GM06990 (cell line): ENCODE data around the gene C9orf152.

ENCODE experiments used
- DNase-seq: peaks from one replicate; pipeline ENCODE4 v3.0.0-alpha.2; 2011; ENCODE audit not compliant: insufficient read length; ENCODE audit errors: extremely low read depth
- H3K27me3 ChIP-seq: replicated peaks from 2 replicates; pipeline ENCODE4 v1.6.0; 2011; ENCODE audit warnings: low read length; ENCODE audit not compliant: control insufficient read depth, insufficient read depth
- H3K36me3 ChIP-seq: 2 replicates; pipeline ENCODE4 v1.5.1; 2011; ENCODE audit warnings: low read length; ENCODE audit not compliant: control insufficient read depth, insufficient read depth
- H3K4me3 ChIP-seq: replicated peaks from 2 replicates; pipeline ENCODE4 v1.5.1; 2011; ENCODE audit warnings: low read depth, mild to moderate bottlenecking, control low read depth, low read length
- TF ChIP-seq, protein P1 (sequence below): IDR thresholded peaks from 2 replicates; pipeline ENCODE4 v1.5.1; 2011; ENCODE audit warnings: low read length, control low read depth, mild to moderate bottlenecking, inconsistent platforms; ENCODE audit not compliant: insufficient read depth, poor library complexity, severe bottlenecking

C9orf152 gene

GRCh38 chr9:110183208-110184145 is 24.5 kb downstream of the C9orf152 start:
- no peaks in the 10 kb centered on the region for H3K36me3 ChIP-seq
- no peak overlapping the region for H3K4me3 ChIP-seq
- TF ChIP-seq, protein P1, sequence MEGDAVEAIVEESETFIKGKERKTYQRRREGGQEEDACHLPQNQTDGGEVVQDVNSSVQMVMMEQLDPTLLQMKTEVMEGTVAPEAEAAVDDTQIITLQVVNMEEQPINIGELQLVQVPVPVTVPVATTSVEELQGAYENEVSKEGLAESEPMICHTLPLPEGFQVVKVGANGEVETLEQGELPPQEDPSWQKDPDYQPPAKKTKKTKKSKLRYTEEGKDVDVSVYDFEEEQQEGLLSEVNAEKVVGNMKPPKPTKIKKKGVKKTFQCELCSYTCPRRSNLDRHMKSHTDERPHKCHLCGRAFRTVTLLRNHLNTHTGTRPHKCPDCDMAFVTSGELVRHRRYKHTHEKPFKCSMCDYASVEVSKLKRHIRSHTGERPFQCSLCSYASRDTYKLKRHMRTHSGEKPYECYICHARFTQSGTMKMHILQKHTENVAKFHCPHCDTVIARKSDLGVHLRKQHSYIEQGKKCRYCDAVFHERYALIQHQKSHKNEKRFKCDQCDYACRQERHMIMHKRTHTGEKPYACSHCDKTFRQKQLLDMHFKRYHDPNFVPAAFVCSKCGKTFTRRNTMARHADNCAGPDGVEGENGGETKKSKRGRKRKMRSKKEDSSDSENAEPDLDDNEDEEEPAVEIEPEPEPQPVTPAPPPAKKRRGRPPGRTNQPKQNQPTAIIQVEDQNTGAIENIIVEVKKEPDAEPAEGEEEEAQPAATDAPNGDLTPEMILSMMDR, result peak; percentile 72

DNA sequence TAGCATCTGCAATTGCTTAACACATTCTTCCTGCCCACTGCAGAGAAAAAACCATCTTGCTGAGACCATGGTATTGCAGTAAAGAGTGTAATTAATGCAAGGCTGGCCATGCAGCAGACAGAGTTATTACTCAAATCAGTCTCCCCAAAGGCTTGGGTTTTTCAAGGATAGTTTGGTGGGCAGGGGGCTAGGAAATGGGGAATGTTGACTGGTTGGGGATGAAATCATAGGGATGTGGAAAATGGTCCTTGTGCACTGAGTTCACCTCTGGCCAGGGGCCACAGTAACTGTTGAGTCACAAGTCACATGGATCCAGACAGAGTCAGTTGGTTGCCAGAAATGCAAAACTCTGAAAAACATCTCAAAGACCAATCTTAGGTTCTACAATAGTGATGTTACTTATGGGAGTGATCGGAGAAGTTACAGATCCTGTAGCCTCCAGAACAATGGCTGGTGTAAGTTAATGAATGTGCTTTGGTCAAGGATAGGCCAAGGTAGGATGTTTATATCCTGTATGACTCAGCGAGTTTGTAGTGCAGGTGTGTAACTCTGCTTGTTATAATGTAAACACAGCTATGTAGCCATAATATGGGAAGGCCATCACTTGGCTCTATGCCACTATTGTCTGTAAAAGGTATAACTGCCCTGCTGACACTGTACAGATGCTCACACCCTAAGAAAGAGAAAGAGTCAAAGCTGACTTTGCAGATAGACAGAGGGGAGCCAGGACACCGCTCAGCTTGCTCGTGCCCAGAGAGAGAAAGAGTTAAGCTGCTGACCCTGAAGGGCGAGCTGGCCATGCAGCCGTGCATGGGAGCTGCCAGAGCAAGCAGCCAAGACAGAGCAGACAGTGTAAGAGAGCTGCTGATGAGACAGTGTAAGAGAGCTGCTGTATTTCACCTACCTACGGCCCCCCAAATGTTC is 27.2 kb downstream of the C9orf152 start:
- H3K4me3 ChIP-seq, result no peak overlapping the region
- H3K27me3 ChIP-seq, result no peaks in the 10 kb centered on the region
- H3K36me3 ChIP-seq, result no peaks in the 10 kb centered on the region
- no peak for DNase-seq
- TF ChIP-seq, protein P1, result no peak

More at GRCh38 chr9:110183208-110184145, 24.5 kb downstream of the C9orf152 start:
- no peaks in the 10 kb centered on the region for H3K27me3 ChIP-seq
- peak; percentile 23 for DNase-seq

GRCh38 chr9:110179734-110180133 is 28.2 kb downstream of the C9orf152 start:
- no peaks in the 10 kb centered on the region for H3K36me3 ChIP-seq
- no peak for DNase-seq
- no peaks in the 10 kb centered on the region for H3K27me3 ChIP-seq
- no peak overlapping the region for H3K4me3 ChIP-seq
- TF ChIP-seq, protein P1, result no peak

DNA sequence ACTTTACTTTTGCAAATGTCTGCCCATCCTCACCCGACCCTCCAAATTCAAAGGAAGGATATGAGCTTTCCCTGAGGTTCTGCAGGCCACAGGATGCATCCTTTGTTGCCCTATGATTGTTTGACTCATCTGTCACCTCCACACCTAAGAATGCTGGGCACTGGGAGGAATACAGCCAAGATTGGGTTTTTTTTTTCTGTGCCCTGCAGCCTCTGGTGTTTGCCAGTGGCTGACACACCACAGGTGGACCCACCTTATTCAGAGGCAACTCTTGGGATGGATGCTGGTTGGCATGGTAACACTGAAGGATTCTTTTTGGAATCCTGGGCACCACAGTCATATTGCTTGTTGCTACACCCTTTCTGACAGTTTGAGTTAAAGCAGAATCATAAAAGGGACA is 29.7 kb downstream of the C9orf152 start:
- Histone ChIP-seq H3K4me3 (no peak overlapping the region), H3K36me3 (no peaks in the 10 kb centered on the region), H3K27me3 (no peaks in the 10 kb centered on the region)
- DNase-seq, result no peak
- TF ChIP-seq, protein P1, result no peak

GRCh38 chr9:110175275-110175968 is 32.5 kb downstream of the C9orf152 start:
- no peaks in the 10 kb centered on the region for H3K27me3 ChIP-seq
- H3K36me3 ChIP-seq, result peaks cover 3% of the 10 kb centered on the region

More at GRCh38 chr9:110175275-110175968, 32.5 kb downstream of the C9orf152 start:
- DNase-seq, result no peak
- H3K4me3 ChIP-seq, result no peak overlapping the region
- TF ChIP-seq, protein P1, result no peak
